Stimulated activated CD4-positive, alpha-beta T cell treated with anti-CD3 and anti-CD28 coated beads, Interleukin-4, amount 100 ng/mL, for 48 hours (primary cell): ENCODE data around the gene RPTOR.
A peak's percentile ranks its signal among the peaks of the same experiment; 100 is the strongest.

ENCODE experiments used
- DNase-seq, 2 donors: peaks; one replicate each; pipeline ENCODE4 v3.0.0-alpha.2; 2020; ENCODE audit warnings: low read depth in 2 of 2

The RPTOR gene

DNA sequence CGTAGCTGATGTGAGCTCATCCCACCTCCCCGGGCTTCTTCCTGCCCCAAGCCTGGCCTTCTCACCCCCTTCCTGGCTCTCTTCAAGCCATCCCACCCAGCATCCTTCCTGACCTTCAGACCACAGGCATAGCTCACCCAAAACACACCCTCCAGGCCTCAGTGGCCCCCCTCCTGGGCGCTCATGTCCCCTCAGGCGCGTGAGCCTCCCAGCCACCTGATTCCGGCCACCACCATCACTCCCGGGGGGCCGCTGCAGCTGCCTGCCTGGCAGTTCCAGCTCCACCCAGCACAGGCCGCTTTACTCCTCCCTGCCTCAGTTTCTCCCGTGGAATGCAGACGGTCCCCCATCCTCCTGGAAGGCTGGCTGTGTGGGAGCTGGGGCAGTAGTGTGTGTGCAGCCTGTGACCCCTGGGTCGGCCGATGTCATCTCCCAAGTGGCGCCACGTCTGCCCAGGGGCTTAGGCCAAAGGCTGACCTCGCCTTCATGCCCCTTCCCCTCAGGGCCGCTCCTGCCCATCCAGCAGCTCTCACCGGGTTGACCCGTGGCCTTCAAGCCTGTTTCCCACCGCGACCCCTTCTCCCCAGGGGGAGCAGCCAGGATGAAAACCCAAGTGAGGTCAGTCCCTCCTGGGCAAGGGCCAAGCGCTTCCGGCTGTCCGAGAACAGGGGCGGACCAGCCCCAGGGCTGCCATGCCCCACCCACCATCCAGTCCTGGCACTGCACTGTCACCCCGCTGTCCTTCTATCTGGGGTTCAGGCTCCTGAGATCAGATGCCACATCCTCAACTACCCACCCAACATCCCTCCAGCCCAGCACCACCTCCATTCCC lies 435.1 kb downstream of the RPTOR start:
- DNase-seq = no peak

GRCh38 chr17:80980397-80981061 lies 435.9 kb downstream of the RPTOR start:
- no peak for DNase-seq

DNA sequence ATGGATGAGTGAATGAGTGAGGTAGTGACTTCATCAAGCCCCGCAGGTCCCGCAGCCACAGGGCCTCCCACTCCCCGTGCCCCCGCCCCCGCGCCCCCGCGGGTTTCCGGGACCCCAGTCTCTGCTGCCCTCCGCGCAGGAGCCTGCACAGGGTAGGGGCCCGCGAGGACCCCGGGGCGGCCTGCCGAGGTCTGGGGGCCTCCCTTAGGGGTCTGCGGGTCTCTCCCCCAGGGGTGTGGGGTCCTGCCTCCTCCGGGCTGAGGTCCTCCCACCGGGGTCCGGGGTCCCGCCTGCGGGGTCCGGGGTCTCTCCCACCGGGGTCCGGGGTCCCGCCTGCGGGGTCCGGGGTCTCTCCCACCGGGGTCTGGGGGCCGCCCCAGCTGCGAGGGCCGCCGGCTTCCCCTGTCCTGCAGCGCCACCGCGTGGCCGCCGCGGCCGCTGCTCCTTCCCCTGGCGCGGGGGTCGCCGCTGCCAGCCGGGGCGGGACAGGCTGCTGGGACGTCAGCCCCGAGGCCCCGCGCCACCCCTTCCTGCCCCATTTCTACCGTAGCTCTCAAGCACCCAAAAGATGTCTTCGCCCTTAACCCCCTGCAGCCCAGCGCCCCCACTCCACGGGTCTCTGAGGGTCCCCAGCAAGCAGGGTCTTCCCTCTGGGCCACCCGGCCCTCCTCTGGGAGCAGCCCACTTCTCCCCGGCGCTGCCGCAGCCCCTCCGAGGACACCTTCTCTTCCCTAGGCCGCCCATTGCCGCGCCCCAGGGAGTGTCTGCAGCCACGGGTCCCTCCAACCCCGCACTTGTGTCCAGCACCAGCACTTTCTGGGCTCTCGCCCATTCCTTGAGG lies 436.6 kb downstream of the RPTOR start:
- DNase-seq = peak in 1 of 2 donors; percentile 42

GRCh38 chr17:80981929-80982425 lies 437.3 kb downstream of the RPTOR start:
- DNase-seq = no peak

DNA sequence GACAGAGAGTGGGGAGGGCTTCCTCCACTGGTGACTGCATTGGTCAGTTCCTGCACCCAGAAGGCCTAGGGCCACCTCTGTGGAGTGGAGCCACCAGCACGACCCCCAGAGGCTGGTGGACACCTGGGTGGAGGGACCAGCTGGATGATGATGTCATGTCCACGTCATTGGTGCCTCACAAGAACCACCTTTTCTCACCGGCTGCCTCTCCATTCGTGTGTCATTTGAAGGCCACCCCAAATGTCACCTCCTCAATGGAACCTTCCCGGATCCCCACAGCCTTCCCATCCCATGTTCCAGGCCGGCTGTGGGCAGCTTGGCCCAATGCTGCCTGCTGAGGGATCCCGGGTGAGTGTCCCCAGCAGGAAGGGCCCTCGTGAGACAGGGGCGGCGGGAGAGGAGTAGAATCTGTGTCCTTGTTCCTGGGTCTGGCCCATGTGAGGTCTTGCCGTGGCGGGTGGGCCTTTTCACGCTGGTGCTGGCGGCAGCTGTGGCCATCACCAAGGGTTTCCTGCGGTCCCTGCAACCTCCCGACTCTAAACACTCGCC lies 437.9 kb downstream of the RPTOR start:
- no peak for DNase-seq

- no peak for DNase-seq
Observed at GRCh38 chr17:80983545-80983944, 438.9 kb downstream of the RPTOR start.

DNA sequence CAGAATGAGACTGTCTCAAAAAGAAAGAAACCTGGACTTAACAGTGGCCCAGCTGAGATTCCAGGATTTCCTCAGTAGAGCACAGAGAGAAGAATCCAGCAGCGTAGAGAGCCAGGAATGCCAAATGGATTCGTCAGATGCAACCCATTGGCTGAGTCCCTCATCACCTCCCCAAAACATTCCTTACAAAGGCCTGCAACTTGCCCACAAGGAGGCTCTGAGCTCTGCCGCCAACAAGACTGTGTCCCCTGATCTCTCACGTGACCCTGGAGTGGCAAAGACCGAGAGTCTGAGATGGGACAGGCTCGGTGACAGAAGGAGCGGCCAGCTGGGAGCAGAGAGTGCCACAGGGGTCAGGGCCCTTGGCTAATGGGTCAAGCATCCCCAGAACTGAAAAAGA lies 440.1 kb downstream of the RPTOR start:
- no peak for DNase-seq

GRCh38 chr17:80986046-80986445 lies 441.4 kb downstream of the RPTOR start:
- no peak for DNase-seq

DNA sequence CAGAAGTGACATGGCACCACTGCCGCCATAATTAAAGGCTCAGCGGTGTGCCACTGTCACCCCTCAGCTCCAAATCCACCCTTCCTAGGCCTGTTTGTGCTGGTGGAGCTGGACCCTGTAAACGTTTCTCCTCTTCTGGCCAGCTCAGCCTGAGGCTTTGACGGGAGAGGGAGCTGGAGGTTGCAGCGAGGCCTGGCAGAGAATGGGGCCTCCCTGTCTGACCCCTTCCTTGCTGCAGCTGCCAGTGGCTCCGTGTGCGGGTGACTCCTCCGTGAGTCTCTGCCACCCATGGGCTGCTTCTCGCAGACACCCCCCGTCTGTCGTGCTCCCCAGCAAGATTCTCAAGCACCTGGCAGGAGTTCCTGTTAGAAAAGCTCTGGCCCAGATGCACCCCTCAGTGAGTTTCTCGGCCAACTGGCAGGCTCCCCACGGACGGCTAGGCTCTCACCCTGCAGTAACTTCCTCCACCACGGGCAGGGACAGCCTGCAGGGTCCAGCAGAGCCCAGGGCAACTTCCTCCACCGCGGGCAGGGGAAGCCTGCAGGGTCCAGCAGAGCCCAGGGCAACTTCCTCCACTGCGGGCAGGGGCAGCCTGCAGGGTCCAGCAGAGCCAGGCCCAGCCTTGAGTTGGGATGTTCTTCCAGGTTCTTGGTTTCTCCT lies 442.3 kb downstream of the RPTOR start:
- DNase-seq = no peak

DNA sequence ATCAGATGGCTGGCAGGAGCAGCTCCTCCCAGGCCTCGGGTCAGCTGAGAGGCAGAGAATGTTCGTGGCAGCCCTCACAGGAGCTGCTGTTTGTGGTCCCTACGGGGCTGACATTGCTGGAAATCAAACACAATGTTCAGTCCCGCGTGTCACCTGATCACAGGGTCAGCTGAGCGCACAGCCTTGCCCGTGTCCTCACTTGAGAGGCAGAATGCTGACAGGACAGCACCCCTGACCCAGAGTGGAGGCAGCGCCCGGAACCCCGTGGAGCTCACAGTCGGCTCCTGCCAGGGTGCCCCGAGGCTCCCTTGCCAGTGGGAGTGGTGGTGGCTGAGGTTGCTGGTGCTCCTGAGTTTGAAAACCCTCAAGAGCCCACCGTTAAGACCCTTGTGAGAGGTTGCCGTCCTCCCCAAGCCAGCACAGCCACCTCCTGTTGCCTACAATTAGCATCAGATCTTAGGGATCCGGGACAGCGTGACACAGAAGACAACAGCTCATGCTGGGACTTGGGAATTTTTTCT lies 443.4 kb downstream of the RPTOR start:
- DNase-seq = no peak

GRCh38 chr17:80989586-80989913 lies 444.9 kb downstream of the RPTOR start:
- DNase-seq = no peak

- no peak for DNase-seq
Observed at GRCh38 chr17:80990921-80991644, 446.4 kb downstream of the RPTOR start.

DNA sequence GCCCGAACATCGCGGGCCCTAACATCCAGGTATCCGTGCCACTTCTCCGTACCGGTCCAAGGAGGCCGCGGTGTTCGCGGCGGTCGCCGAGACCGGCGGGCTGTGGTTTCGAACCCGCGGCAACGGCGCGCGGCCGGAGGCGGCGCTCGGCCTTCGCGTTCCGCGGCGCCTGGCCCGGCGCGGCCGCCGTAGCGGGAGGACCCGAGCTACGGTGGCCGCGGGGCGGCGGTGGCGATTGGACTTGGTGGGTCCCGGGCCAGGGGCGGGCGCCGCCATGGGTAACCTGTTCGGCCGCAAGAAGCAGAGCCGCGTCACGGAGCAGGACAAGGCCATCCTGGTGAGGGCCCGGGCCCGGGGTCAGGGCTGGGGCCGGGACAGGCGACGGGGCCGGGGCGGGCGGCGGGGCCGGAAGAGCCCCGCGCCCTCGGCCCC lies 447.0 kb downstream of the RPTOR start, which contains the start of gene CHMP6:
CHMP6 (plus strand) TSS at position 197 of the 432 bp plus-strand sequence; CDS start at position 275, 78 bp downstream.
- peak; percentile 59 to 62 for DNase-seq

GRCh38 chr17:80992077-80992947 lies 447.7 kb downstream of the RPTOR start:
- no peak for DNase-seq

DNA sequence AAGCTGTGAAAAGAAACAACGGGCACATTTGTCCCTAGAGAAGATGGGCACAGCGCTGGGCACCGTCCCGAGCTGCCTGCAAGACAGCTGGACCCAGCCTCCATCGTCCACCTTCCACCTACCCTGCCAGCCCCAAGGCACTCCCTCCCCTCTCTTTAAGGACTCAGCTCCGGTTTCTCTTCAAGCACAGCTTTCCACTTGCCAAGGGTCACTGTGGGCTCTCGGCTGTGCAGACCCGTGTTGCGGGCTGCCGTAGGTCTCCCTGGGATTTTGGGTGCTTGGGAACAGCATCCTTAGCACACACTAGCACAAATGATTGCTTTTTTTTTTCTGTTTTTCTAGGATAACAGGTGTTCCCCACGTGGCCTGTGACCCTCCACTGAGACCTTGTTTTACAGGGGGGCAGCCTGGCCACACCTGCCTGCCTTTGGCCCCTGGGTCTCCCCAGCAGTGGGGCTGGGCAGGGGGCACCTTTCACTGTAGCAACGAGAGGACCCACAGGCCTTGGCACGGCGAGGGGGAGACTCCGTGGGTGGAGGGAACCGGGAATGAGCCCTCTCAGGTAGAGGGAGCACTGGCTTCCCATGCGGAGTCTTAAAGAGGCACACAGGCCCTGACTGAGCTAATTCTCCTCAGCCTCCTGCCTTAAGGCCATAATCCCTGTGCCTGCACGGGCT lies 448.4 kb downstream of the RPTOR start:
- no peak for DNase-seq

- DNase-seq = no peak
Observed at GRCh38 chr17:80995131-80995530, 450.5 kb downstream of the RPTOR start.

GRCh38 chr17:80996422-80997305 lies 452.0 kb downstream of the RPTOR start:
- DNase-seq = no peak
